HG03108 (cell line): Measurements from ENCODE around the gene SLC22A23.

ENCODE experiments used
- ATAC-seq: cut with Tn5 transposase; IDR thresholded peaks from one replicate; pipeline ENCODE4 v1.9.1; 2021; ENCODE audit warnings: moderate library complexity; ENCODE audit not compliant: unreplicated experiment

SLC22A23 gene

GRCh38 chr6:3321042-3321441 is 135.8 kb downstream of the SLC22A23 start:
- ATAC-seq = no peak

DNA sequence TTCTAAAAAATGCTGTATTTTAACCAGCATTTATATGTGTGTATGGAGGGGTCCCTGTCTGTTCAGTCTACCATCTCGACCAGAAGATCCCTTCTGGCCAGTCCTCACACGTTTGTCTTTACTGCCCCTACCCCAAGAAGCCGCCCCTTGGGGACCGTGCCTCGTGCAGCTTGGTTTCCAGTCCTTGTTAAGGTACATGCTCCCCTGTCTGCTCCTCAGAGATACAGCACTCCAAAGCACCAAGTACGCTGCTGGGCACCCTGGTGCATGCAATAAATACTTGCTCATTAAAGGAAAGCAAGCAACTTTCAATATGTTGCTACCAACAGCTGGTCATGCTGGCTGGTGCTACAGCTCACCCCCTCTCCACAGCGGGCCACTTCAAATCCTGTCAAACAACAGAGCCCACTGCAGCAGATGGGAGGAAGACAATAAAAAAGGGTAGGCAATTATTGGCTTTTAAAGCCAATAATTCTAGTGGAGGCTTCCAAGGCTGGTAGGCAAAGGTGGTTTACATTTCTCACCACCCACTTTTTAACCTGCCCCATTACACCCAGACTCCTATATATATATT is 136.5 kb downstream of the SLC22A23 start:
- ATAC-seq = no peak

DNA sequence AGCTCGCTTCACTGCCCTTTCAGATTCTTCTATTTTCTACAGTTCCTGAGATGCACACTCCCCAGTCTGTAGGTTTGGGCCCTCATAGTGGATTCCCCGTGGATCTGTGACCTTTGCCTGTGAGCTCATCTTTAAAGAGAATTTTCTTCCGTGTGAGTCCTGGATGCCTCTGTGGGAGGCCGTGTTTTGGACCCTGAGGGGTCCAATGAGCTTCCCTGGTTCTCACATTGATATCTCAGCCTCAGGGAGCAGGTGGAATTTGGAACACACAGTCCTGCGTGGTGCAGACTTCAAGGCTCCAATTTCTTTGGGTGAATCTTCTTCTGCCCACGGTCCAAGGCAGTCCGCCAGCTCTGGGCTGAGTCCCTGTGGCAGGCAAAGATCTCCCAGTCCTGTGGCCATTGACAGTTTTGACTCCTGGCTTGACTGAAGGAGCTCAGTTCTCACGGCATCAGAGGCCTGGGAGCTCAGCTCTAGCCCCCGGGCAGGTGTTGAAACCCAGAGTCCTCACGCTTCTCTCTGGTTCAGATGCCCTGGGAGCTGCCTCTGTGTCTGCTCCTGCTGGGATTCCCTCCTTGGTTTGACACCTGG is 137.1 kb downstream of the SLC22A23 start:
- no peak for ATAC-seq

- ATAC-seq = no peak
Observed at GRCh38 chr6:3318821-3319540, 137.9 kb downstream of the SLC22A23 start.

- ATAC-seq = no peak
Observed at GRCh38 chr6:3318226-3318625, 138.6 kb downstream of the SLC22A23 start.

DNA sequence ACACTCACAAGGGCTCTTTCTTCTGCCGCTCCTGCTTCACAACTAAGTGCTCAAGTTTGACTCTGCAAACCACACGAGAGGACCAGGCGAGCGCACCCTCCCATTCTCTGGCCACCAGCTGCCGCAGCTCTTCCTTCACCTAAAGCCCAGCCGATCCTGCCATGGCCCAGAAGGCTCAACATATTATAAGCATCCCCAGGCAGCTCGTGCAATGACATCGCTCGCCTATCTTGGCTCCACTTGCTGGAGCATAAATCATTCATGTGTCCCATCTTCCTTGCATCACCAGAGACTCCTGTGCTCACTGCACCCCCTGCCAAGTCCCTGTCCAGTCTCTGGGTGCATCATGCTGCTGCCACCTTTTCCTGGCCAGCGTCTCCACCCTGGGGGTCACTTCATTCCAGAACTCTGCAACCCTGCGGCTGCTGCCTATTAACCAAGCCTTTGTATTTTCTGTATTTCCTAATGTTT is 139.1 kb downstream of the SLC22A23 start:
- ATAC-seq = no peak

- no peak for ATAC-seq
Observed at GRCh38 chr6:3316818-3317217, 140.0 kb downstream of the SLC22A23 start.

DNA sequence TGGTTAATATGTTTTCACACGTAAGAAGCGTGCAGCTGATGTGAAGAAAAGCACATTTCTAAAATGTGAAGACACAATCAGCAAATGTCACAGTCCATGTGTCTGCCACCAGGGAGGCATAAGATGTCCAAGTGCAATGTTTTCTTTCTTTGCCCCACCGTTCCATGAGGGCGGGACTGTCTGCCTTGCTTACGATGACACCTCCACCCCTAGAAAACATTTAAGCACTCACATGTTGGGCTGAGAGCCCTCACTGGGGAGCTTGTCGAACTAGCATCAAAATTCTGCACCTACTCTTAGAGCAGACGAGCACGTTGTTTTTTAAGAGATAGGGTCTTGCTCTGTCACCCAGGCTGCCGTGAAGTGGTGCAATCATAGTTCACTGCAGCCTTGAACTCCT is 140.5 kb downstream of the SLC22A23 start:
- no peak for ATAC-seq

DNA sequence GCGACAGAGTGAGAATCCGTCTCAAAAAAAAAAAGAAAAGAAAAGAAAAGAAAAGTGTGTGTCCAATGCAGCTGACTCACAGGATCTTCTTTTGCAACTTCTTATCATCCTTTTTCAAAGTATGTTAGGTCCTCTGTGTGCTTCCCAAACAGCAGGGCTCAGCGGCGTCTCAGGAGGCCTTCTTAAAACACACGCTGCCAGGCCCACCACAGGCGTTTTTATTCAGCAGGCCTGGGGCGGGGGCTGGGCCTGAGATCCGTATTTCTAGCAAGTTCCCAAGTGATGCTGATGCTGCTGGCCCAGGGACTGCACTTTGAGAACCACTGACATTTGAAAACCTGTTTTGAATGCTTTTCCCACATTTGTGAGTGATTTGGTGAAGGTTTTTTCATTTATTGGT is 141.0 kb downstream of the SLC22A23 start:
- ATAC-seq = no peak

DNA sequence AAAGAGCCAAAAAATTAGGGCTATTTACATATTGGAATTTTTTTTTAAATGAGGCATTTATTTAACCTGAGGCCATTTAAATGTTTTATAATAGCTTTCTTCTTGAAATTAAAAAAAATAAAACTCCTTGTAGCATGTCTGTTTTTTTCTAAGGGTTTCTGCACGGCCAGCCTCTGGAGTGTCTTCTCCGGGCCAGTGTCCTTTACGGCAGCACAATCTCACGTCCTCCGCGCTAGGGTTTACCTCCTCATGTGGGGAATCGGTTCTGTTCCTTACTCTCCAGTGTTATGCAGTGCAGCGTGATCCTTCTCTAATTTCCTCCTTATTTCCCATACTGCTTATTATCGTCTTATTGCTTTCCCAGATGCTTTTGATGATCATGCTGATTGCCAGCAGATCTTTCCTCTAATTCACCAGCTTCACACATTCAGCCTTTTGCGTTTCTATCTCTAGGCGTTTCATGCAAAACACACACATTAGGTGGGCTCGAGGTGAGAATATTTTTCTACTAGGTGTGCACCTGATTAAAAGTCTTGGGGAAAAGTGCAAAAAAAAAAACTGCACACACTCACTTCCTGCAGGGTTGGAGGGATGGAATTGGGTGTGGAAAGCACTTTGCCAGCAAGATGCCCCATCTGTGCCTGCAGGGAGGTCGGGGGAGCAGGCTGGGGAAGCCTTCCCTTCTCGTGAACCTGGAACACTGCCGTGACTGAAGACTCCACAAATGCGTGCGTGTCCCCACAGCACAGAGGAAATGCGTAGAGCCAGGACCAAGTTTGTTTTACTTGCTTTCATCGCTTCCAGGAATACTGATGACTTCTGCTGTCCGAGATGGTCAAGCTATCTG is 142.0 kb downstream of the SLC22A23 start:
- no peak for ATAC-seq

GRCh38 chr6:3314176-3314575 is 142.7 kb downstream of the SLC22A23 start:
- no peak for ATAC-seq

DNA sequence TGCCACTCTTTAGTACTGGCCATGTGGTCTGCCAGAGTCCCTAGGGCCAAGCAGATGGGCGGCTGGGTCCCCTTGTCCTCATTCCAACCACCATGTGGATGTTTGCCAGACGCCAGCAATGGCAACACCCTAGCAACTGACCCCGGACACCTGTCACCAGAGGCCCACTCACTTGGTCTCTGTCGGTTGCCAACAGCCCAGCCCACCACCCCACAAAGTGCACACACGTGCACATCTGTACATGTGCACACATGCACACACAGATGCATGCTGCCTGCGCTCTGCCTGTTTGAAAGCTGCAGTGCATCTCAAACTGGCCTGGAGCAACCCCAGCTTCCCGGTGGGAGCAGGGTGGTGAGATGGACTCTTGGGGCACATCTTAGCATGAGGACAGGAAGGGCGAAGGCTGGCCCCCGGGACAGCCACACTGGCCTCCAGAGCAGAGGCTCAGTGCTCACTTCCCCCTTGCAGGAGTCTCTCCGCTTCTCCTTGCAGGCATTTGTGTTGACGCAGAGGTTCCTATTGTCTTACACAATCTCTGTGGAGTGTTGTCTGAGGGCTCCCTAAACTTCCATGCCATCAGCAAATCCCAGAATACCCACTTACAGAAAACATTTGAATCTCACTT is 144.1 kb downstream of the SLC22A23 start:
- ATAC-seq = no peak

- no peak for ATAC-seq
Observed at GRCh38 chr6:3311826-3312225, 145.0 kb downstream of the SLC22A23 start.

DNA sequence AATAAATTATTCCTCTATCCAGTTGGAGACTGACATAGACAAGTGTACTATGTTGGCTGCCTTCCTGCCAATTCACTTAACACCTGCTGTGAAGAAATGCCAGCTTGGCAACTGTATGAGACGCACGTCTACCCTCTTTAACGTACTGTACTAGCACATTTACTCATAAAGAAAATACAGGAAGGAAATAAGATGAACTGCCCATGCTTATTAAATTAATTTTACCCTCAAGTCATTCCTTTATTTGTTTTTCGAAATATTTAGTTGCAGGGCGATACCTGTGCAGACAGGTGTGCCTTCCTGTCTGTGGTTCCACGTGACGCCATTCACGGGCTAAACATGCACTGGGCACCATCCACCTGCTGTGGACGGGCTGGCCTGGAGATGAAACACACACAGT is 146.1 kb downstream of the SLC22A23 start:
- ATAC-seq = no peak

- ATAC-seq = no peak
Observed at GRCh38 chr6:3310051-3310448, 146.8 kb downstream of the SLC22A23 start.

GRCh38 chr6:3309391-3310050 is 147.3 kb downstream of the SLC22A23 start:
- ATAC-seq = no peak

DNA sequence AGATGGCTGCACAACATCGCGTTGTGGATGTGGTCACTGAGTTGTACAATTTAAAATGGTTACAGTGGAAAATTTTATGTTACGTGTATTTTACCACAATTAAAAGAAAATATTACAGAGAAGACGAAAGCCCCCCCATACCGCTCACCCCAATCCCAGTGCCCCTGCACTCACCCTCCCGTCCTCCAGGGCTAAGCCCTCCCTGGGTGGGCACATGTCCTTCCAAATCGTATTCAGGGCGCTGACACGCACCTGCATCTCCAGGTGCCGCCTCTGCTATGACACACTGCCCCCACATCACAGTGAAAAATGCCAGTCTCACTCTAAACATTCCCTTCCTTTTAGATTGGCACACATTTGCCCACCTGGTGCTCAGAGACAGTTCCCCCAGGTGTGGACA is 148.7 kb downstream of the SLC22A23 start:
- ATAC-seq = no peak

GRCh38 chr6:3307436-3307835 is 149.4 kb downstream of the SLC22A23 start:
- ATAC-seq = no peak

- no peak for ATAC-seq
Observed at GRCh38 chr6:3306848-3307247, 150.0 kb downstream of the SLC22A23 start.

- no peak for ATAC-seq
Observed at GRCh38 chr6:3305831-3306230, 151.0 kb downstream of the SLC22A23 start.

GRCh38 chr6:3305216-3305565 is 151.7 kb downstream of the SLC22A23 start:
- ATAC-seq = no peak
